Measurements from ENCODE around the gene ZMYND8.

GRCh38 chr20:47382746-47383415, 26.4 kb upstream of the ZMYND8 start:
- TF ChIP-seq, protein P1, sequence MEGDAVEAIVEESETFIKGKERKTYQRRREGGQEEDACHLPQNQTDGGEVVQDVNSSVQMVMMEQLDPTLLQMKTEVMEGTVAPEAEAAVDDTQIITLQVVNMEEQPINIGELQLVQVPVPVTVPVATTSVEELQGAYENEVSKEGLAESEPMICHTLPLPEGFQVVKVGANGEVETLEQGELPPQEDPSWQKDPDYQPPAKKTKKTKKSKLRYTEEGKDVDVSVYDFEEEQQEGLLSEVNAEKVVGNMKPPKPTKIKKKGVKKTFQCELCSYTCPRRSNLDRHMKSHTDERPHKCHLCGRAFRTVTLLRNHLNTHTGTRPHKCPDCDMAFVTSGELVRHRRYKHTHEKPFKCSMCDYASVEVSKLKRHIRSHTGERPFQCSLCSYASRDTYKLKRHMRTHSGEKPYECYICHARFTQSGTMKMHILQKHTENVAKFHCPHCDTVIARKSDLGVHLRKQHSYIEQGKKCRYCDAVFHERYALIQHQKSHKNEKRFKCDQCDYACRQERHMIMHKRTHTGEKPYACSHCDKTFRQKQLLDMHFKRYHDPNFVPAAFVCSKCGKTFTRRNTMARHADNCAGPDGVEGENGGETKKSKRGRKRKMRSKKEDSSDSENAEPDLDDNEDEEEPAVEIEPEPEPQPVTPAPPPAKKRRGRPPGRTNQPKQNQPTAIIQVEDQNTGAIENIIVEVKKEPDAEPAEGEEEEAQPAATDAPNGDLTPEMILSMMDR (IDR thresholded peaks at IDR 0.05; ENCODE audit: extremely low read depth in 1 of 2, insufficient read depth in 1 of 2, low read depth in 1 of 2, low read length in 2 of 2) = no peak
- TF ChIP-seq GATA2 (IDR thresholded peaks at IDR 0.05; ENCODE audit: insufficient read depth, insufficient read length, low read depth, low read length) = no peak
- TF ChIP-seq, protein P2, sequence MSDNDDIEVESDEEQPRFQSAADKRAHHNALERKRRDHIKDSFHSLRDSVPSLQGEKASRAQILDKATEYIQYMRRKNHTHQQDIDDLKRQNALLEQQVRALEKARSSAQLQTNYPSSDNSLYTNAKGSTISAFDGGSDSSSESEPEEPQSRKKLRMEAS (IDR thresholded peaks at IDR 0.05; ENCODE audit: insufficient read depth, insufficient read length) = no peak
- TF ChIP-seq POLR2AphosphoS5 (IDR thresholded peaks at IDR 0.05; ENCODE audit: insufficient read depth, low read depth, low read length) = no peak
- TF ChIP-seq EZH2 (IDR thresholded peaks at IDR 0.05; ENCODE audit: borderline replicate concordance, low read depth, low read length, severe bottlenecking) = no peak

Measured in endothelial cell of umbilical vein (primary cell).